ENCODE measurements around the gene IDNK. TPM values are rescaled to one million over a fixed set of nuclear protein-coding genes. Genes with fewer than 3 reads are reported as not detected.

The IDNK gene
- total RNA-seq = 1 to 10 TPM; 4.9 to 9.0 (median 5.1) TPM

- intact Hi-C loops (cut with DNase I; ENCODE audit: low total_unique reads) = no loop called here
- no peaks in the 10 kb centered on the region for H3K36me3 ChIP-seq
- H3K27ac ChIP-seq = peak within 1 kb of the TSS; percentile 85 to 93
- peak in 2 of 3 donors; percentile 24 to 37 for TF ChIP-seq POLR2AphosphoS5 (IDR thresholded peaks at IDR 0.05)
- no peak for TF ChIP-seq POLR2A (IDR thresholded peaks at IDR 0.05)
- TF ChIP-seq CTCF (IDR thresholded peaks at IDR 0.05) = no peak
- H3K27me3 ChIP-seq = no peaks in the 10 kb centered on the region
- H3K4me1 ChIP-seq = no peaks in the 10 kb centered on the region
- DNase-seq (ENCODE audit: low spot score in 2 of 2) = peak in 1 of 2 donors; percentile 63
- H3K4me3 ChIP-seq = peak within 1 kb of the TSS; percentile 77 to 91 (median 83)
- no peaks in the 10 kb centered on the region for H3K9me3 ChIP-seq
Observed at GRCh38 chr9:83622939-83623678, at the start of gene IDNK. TSS of gene IDNK (plus strand) at chr9:83623143. CDS start at chr9:83623172, 29 bp downstream.

GRCh38 chr9:83574482-83574881 is 48.5 kb upstream of the IDNK start:
- no peaks in the 10 kb centered on the region for H3K4me1 ChIP-seq
- no peak overlapping the region for H3K27ac ChIP-seq
- DNase-seq (ENCODE audit: low spot score in 2 of 2) = no peak
- H3K4me3 ChIP-seq = no peak overlapping the region
- intact Hi-C loops (cut with DNase I; ENCODE audit: low total_unique reads) = no loop called here
- no peaks in the 10 kb centered on the region for H3K27me3 ChIP-seq
- TF ChIP-seq POLR2AphosphoS5 (IDR thresholded peaks at IDR 0.05) (no peak), POLR2A (IDR thresholded peaks at IDR 0.05) (no peak), CTCF (IDR thresholded peaks at IDR 0.05) (no peak)
- no peaks in the 10 kb centered on the region for H3K36me3 ChIP-seq
- peaks cover 0 to 7% of the 10 kb centered on the region in 2 donors for H3K9me3 ChIP-seq

- intact Hi-C loops (cut with DNase I; ENCODE audit: low total_unique reads) = no loop called here
- H3K27ac ChIP-seq = no peak overlapping the region
- H3K27me3 ChIP-seq = no peaks in the 10 kb centered on the region
- no peak for DNase-seq (ENCODE audit: low spot score in 2 of 2)
- TF ChIP-seq CTCF (IDR thresholded peaks at IDR 0.05) = no peak
- no peak for TF ChIP-seq POLR2AphosphoS5 (IDR thresholded peaks at IDR 0.05)
- TF ChIP-seq POLR2A (IDR thresholded peaks at IDR 0.05) = no peak
- no peaks in the 10 kb centered on the region for H3K4me1 ChIP-seq
- peaks cover 0 to 7% of the 10 kb centered on the region in 2 donors for H3K9me3 ChIP-seq
- no peaks in the 10 kb centered on the region for H3K36me3 ChIP-seq
- no peak overlapping the region for H3K4me3 ChIP-seq
Observed at GRCh38 chr9:83582029-83582428, 40.9 kb upstream of the IDNK start.

GRCh38 chr9:83583151-83584014 is 39.6 kb upstream of the IDNK start:
- H3K27ac ChIP-seq = no peak overlapping the region
- H3K4me3 ChIP-seq = no peak overlapping the region
- no peaks in the 10 kb centered on the region for H3K36me3 ChIP-seq
- peak in 1 of 2 donors; percentile 21 for DNase-seq (ENCODE audit: low spot score in 2 of 2)
- peaks cover 0 to 7% of the 10 kb centered on the region in 2 donors for H3K9me3 ChIP-seq
- intact Hi-C loops (cut with DNase I; ENCODE audit: low total_unique reads) = no loop called here
- H3K4me1 ChIP-seq = no peaks in the 10 kb centered on the region
- H3K27me3 ChIP-seq = no peaks in the 10 kb centered on the region
- TF ChIP-seq POLR2AphosphoS5 (IDR thresholded peaks at IDR 0.05) = no peak
- peak; percentile 49 to 75 (median 57) for TF ChIP-seq CTCF (IDR thresholded peaks at IDR 0.05)

GRCh38 chr9:83584995-83585394 is 37.9 kb upstream of the IDNK start:
- intact Hi-C loops (cut with DNase I; ENCODE audit: low total_unique reads) = no loop called here
- DNase-seq (ENCODE audit: low spot score in 2 of 2) = no peak
- no peaks in the 10 kb centered on the region for H3K9me3 ChIP-seq
- no peaks in the 10 kb centered on the region for H3K4me1 ChIP-seq
- H3K27me3 ChIP-seq = no peaks in the 10 kb centered on the region
- TF ChIP-seq POLR2A (IDR thresholded peaks at IDR 0.05) (no peak), CTCF (IDR thresholded peaks at IDR 0.05) (no peak), POLR2AphosphoS5 (IDR thresholded peaks at IDR 0.05) (no peak)
- no peak overlapping the region for H3K27ac ChIP-seq
- H3K4me3 ChIP-seq = no peak overlapping the region
- no peaks in the 10 kb centered on the region for H3K36me3 ChIP-seq
